GM18520 (cell line): Measurements from ENCODE around the gene RPP25.
A peak's percentile ranks its signal among the peaks of the same experiment; 100 is the strongest.
"Not testable (repeated sequence)": the region's sequence is repeated elsewhere in the genome, so short reads cannot be mapped to it uniquely, and the experiment has no call there.

Source experiments
- ATAC-seq: cut with Tn5 transposase; IDR thresholded peaks from one replicate; pipeline ENCODE4 v1.9.1; 2021; ENCODE audit not compliant: unreplicated experiment

Gene RPP25

GRCh38 chr15:74924525-74924924 lies 32.0 kb downstream of the RPP25 start:
- ATAC-seq = no peak

- ATAC-seq = no peak
These were observed 36.1 kb downstream of the RPP25 start for GRCh38 chr15:74920456-74920855.

GRCh38 chr15:74917676-74918075 lies 38.9 kb downstream of the RPP25 start:
- no peak for ATAC-seq

GRCh38 chr15:74913799-74914198 lies 42.8 kb downstream of the RPP25 start:
- ATAC-seq = not testable (repeated sequence)

- ATAC-seq = no peak
These were observed 43.5 kb downstream of the RPP25 start for GRCh38 chr15:74913041-74913440.

DNA sequence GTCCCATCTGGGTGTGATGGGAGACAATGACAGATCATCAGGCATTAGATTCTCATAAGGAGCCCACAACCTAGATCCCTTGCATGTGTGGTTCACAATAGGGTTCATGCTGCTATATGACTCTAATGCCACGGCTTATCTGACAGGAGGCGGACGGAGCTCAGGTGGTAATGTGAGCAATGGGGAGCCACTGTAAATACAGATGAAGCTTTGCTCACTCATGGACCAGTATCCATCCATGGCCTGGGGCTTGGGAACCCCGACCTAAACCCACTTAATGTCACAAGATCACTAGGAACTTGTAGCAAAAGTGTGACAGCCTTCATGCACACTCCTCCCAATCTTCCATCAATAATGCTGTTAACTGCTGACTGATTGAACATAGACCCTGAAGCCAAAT lies 47.9 kb downstream of the RPP25 start:
- no peak for ATAC-seq

DNA sequence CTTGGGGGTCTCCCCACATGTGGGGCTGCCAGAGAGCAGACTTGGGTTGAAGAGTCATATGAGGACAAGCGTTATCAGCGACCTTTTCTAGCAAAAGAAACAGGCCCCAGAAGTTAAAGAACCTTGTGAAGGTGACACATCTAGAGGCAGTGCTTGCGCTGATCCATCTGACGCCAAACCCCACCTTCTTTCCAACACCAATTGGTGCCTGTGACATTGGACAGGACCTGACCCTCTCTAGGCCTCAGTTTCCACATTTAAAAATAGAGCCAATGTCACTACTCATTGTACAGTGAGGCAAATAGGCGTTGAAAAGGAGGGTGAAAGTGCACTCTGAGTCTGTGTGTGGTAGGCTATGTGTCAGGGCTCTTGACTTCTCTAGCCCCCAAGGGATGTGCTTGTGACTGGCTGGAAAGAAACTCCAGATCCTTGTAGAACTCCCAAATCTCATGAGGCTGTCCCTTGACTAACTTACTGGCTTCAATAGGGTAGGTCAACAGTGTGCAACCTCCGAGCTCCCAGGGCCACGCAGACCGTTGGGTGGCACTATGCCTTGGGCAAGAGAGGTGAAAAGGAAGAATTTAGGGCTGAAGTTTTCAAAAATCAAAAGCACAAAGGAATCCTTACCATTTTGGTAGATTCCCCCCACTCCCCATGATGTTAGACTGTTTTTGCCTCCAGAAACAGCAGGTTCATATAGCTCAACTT lies 49.3 kb downstream of the RPP25 start:
- no peak for ATAC-seq

- peak; percentile 80 for ATAC-seq
These were observed 50.0 kb downstream of the RPP25 start, which contains the start of gene FAM219B for GRCh38 chr15:74906450-74907162. Gene FAM219B, minus strand, starts transcription at chr15:74906851. Its CDS starts 51 bp downstream, at chr15:74906800.

DNA sequence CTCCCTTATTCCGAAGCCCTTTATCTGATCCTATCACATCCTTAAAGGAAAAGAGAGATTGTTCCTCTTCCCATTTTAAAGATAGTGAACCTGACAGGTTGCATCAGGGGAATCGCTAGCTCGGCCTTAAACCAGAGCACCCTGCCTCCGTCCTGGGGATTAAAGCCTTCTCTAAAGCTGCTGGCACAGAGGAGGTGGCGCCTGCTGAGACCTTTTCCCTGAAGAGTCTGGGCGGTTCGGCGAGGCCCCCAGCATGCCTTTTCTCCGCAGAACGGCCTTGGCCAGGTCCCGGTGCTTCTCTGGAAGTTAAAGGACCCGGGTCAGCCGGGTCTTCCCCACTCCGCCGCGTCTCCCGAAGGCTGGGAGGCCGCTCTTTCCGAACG lies 50.5 kb downstream of the RPP25 start:
- ATAC-seq = no peak
